K562 (cell line): Measurements from ENCODE around the gene SERPINF2. TPM values are rescaled to one million over a fixed set of nuclear protein-coding genes. Genes with fewer than 3 reads are reported as not detected.

Experiments used
- BCOR ChIP-seq: fragments of 450-650 bp; IDR thresholded peaks from 2 replicates; pipeline ENCODE4 v1.6.1; 2016
- COPS2 ChIP-seq: fragments of 450-650 bp; conservative IDR thresholded peaks from 2 replicates; pipeline ENCODE4 v1.6.1; 2016; ENCODE audit warnings: mild to moderate bottlenecking, moderate library complexity
- CREM ChIP-seq: IDR thresholded peaks from 2 replicates; pipeline ENCODE4 v1.6.1; 2014; ENCODE audit warnings: antibody characterized with exemption, low read depth
- CTBP1 ChIP-seq: fragments of 450-650 bp; IDR thresholded peaks from 2 replicates; pipeline ENCODE4 v1.6.1; 2016; ENCODE audit warnings: borderline replicate concordance
- E2F8 ChIP-seq: fragments of 450-650 bp; IDR thresholded peaks from 2 replicates; pipeline ENCODE4 v1.7.1; 2018; ENCODE audit warnings: mild to moderate bottlenecking, low read depth; ENCODE audit not compliant: partially characterized antibody
- EP300 ChIP-seq: IDR thresholded peaks from 2 replicates; pipeline ENCODE4 v1.6.1; 2012; ENCODE audit warnings: low read length, improper control_type of control experiment
- ESRRA ChIP-seq: fragments of 450-650 bp; IDR thresholded peaks from 2 replicates; pipeline ENCODE4 v1.6.1; 2014; ENCODE audit warnings: low read depth, mild to moderate bottlenecking, moderate library complexity, borderline replicate concordance
- GATAD2B ChIP-seq: fragments of 450-650 bp; IDR thresholded peaks from 2 replicates; pipeline ENCODE4 v1.6.1; 2017; ENCODE audit warnings: mild to moderate bottlenecking, borderline replicate concordance
- JUND ChIP-seq, 2 experiments: IDR thresholded peaks; 2 replicates in 1 of 2; 3 replicates in 1 of 2; pipeline ENCODE4 v1.6.1; 2011; ENCODE audit warnings: borderline replicate concordance in 2 of 2, low read depth in 2 of 2, low read length in 2 of 2, improper control_type of control experiment in 1 of 2, missing biosample characterization in 1 of 2, missing genetic modification characterization in 1 of 2, missing genetic modification reagents in 1 of 2
- KDM1A ChIP-seq, 2 experiments: fragments of 450-650 bp; IDR thresholded peaks; 2 replicates each; pipeline ENCODE4 v1.6.1; 2016; ENCODE audit warnings: mild to moderate bottlenecking in 2 of 2
- LARP7 ChIP-seq: fragments of 450-650 bp; IDR thresholded peaks from 2 replicates; pipeline ENCODE4 v1.6.1; 2016
- MBD1 ChIP-seq: fragments of 250-450 bp; sonication (Bioruptor Pico); IDR thresholded peaks from 2 replicates; pipeline ENCODE4 v1.8.0; 2022; ENCODE audit warnings: inconsistent platforms
- NCOR1 ChIP-seq: fragments of 450-650 bp; IDR thresholded peaks from 2 replicates; pipeline ENCODE4 v1.6.1; 2016; ENCODE audit warnings: mild to moderate bottlenecking, moderate library complexity
- NR2C2 ChIP-seq, 2 experiments: fragments of 200-800 bp in 1 of 2; sonication (Bioruptor generic) in 1 of 2; sonication (generic) in 1 of 2; formaldehyde crosslinking in 1 of 2; IDR thresholded peaks; 2 replicates each; pipeline versions ENCODE4 v1.6.1 to v1.8.0; 2016 to 2022; ENCODE audit warnings: mild to moderate bottlenecking in 1 of 2, missing compliant biosample characterization in 1 of 2, missing genetic modification characterization in 1 of 2, missing genetic modification reagents in 1 of 2
- RAD21 ChIP-seq, 2 experiments: fragments of 250-450 bp in 1 of 2; fragments of 450-650 bp in 1 of 2; sonication (Bioruptor Pico) in 1 of 2; formaldehyde crosslinking in 1 of 2; IDR thresholded peaks in 1 of 2; conservative IDR thresholded peaks in 1 of 2; 2 replicates each; pipeline versions ENCODE4 v1.4.0 to v1.8.0; 2020 to 2022; ENCODE audit warnings: mild to moderate bottlenecking in 2 of 2, moderate library complexity in 1 of 2
- RCOR1 ChIP-seq, 2 experiments: IDR thresholded peaks; 2 replicates each; pipeline ENCODE4 v1.6.1; 2012; ENCODE audit warnings: low read depth in 2 of 2, low read length in 2 of 2, borderline replicate concordance in 1 of 2, improper control_type of control experiment in 1 of 2
- SAP30 ChIP-seq: fragments of 200-600 bp; sonication (generic); IDR thresholded peaks from 2 replicates; pipeline ENCODE4 v1.6.1; 2012; ENCODE audit warnings: borderline replicate concordance, low read depth, mild to moderate bottlenecking, moderate library complexity, low read length, control low read depth, inconsistent platforms; ENCODE audit not compliant: insufficient read depth, poor library complexity, severe bottlenecking
- SMC3 ChIP-seq: conservative IDR thresholded peaks from 2 replicates; pipeline ENCODE4 v1.6.1; 2011; ENCODE audit warnings: low read depth, low read length, improper control_type of control experiment; ENCODE audit not compliant: insufficient read depth
- TEAD4 ChIP-seq, 2 experiments: sonication (generic) in 1 of 2; formaldehyde crosslinking in 1 of 2; IDR thresholded peaks; 2 replicates each; pipeline versions ENCODE4 v1.6.1 to v1.8.0; 2012 to 2022; ENCODE audit warnings: borderline replicate concordance in 1 of 2, inconsistent platforms in 1 of 2, low read length in 1 of 2, mild to moderate bottlenecking in 1 of 2, missing genetic modification reagents in 1 of 2
- ZKSCAN3 ChIP-seq: fragments of 250-450 bp; sonication (Bioruptor Pico); IDR thresholded peaks from 2 replicates; pipeline ENCODE4 v1.4.0; 2020
- ZNF224 ChIP-seq: sonication (generic); formaldehyde crosslinking; IDR thresholded peaks from 2 replicates; pipeline ENCODE4 v1.8.0; 2022; ENCODE audit warnings: mild to moderate bottlenecking, missing genetic modification reagents
- ZNF232 ChIP-seq: sonication (generic); formaldehyde crosslinking; IDR thresholded peaks from 2 replicates; pipeline ENCODE4 v1.8.0; 2022; ENCODE audit warnings: mild to moderate bottlenecking, missing genetic modification reagents
- ZNF324 ChIP-seq: fragments of 250-450 bp; sonication (Bioruptor Pico); IDR thresholded peaks from 2 replicates; pipeline ENCODE4 v1.4.0; 2020; ENCODE audit warnings: mild to moderate bottlenecking
- ZNF584 ChIP-seq: fragments of 200-800 bp; sonication (Bioruptor generic); IDR thresholded peaks from 2 replicates; pipeline ENCODE4 v1.6.1; 2016; ENCODE audit warnings: low read depth, mild to moderate bottlenecking, missing genetic modification characterization, missing compliant biosample characterization
- ZNF75A ChIP-seq: fragments of 450-650 bp; formaldehyde crosslinking; IDR thresholded peaks from 2 replicates; pipeline ENCODE4 v1.4.0; 2020; ENCODE audit warnings: mild to moderate bottlenecking
- polyA plus RNA-seq, 8 experiments: library from polyadenylated mRNA; depleted of rRNA in 4 of 8; stranded (reverse) in 5 of 8; unstranded in 3 of 8; fragments of >200 nt; fragmentation: Nextera tagmentation in 2 of 8; fragmentation: Illumina TruSeq in 1 of 8; extraction: Ambion mirVana in 2 of 8; extraction: Trizol in 1 of 8; gene quantifications; 2 replicates each; pipeline versions ENCODE4 v1.2.1 to v1.2.3, GENCODE V29; 2011 to 2014; ENCODE audit warnings: inconsistent platforms in 1 of 8, missing spikeins in 1 of 8
- total RNA-seq, 7 experiments: library from RNA; depleted of rRNA in 6 of 7; stranded (reverse); fragments of >200 nt in 6 of 7; fragmentation: Illumina TruSeq in 2 of 7; extraction: Trizol in 2 of 7; gene quantifications; 2 replicates each; pipeline versions ENCODE4 v1.2.1 to v1.2.3, GENCODE V29; 2011 to 2021; ENCODE audit warnings: low replicate concordance in 1 of 7

SERPINF2 gene
- total and polyA plus RNA-seq, 9 of the 15 experiments (the other 6 are each of a cell fraction or from before 2014, with no cell fraction given): 0.22 TPM; not detected in 8

- TF ChIP-seq MBD1 (CRISPR knock-in tag) (no peak), ESRRA (peak; percentile 90), LARP7 (no peak), ZNF584 (CRISPR knock-in tag) (no peak), CTBP1 (no peak), ZNF324 (CRISPR knock-in tag) (no peak), NR2C2 (CRISPR knock-in tag; IDR thresholded peaks at IDR 0.05) (no peak), NR2C2 (tag; IDR thresholded peaks at IDR 0.05) (no peak), TEAD4 (IDR thresholded peaks at IDR 0.05; ENCODE audit: low read length) (no peak), TEAD4 (CRISPR knock-in tag; IDR thresholded peaks at IDR 0.05; ENCODE audit: borderline replicate concordance) (no peak), EP300 (no peak), BCOR (peak; percentile 82), CREM (peak; percentile 39; the same call in 1 of the 2 replicates), GATAD2B (0 out of 2 replicates have a peak, but pooled peaks have one; percentile 33), RAD21 (CRISPR knock-in tag; conservative IDR thresholded peaks at IDR 0.05 in 1 of 2, IDR thresholded peaks at IDR 0.05 in 1 of 2) (peak; percentile 68 to 83), ZNF75A (no peak), SMC3 (peak; percentile 58), RCOR1 (IDR thresholded peaks at IDR 0.05; ENCODE audit: borderline replicate concordance in 1 of 2, low read depth in 2 of 2, low read length in 2 of 2) (no peak), ZKSCAN3 (no peak), JUND (IDR thresholded peaks at IDR 0.05; ENCODE audit: borderline replicate concordance, low read depth, low read length) (no peak), JUND (tag; IDR thresholded peaks at IDR 0.05; ENCODE audit: borderline replicate concordance, low read depth, low read length) (no peak), ZNF224 (CRISPR knock-in tag) (no peak), SAP30 (no peak), ZNF232 (no peak), E2F8 (no peak), KDM1A (IDR thresholded peaks at IDR 0.05) (no peak), COPS2 (no peak), NCOR1 (0 out of 2 replicates have a peak, but pooled peaks have one; percentile 8)
Observed at GRCh38 chr17:1720856-1721386, 21.8 kb upstream of the SERPINF2 start (continued).
